ENCODE results near the gene SLC18B1. TPM values are rescaled to one million over a fixed set of nuclear protein-coding genes. Genes with fewer than 3 reads are reported as not detected.

The SLC18B1 gene
- 4.5 TPM for total RNA-seq

- peak; percentile 76 for DNase-seq (ENCODE audit: low spot score)
Observed at GRCh38 chr6:132797951-132798868, at the start of gene SLC18B1. Gene SLC18B1 (minus strand): TSS chr6:132798637. CDS start chr6:132798456, 181 bp downstream.

GRCh38 chr6:132843316-132844035, 45.0 kb upstream of the SLC18B1 start:
- DNase-seq (ENCODE audit: low spot score) (no peak), ATAC-seq (no peak)

More at GRCh38 chr6:132797951-132798868, at the start of gene SLC18B1:
- ATAC-seq: peak; percentile 76

DNA sequence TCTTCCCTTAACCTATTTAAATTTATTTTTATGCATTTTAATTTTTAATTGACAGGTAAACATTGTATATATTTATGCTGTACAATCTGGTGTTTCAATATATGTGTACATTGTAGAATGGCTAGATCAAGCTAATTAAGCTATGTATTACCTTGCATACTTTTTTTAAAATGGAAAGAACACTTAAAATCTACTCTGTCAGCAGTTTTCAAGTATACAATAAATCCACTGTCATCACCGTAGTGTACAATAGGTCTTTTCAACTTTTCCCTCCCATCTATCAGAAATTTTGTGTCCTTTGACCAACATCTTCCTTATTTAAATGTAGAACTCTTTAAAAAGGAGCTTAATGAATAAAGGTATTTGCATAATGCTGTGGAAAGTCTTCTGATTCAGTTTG, 43.5 kb upstream of the SLC18B1 start:
- DNase-seq (ENCODE audit: low spot score): no peak
- no peak for ATAC-seq

DNA sequence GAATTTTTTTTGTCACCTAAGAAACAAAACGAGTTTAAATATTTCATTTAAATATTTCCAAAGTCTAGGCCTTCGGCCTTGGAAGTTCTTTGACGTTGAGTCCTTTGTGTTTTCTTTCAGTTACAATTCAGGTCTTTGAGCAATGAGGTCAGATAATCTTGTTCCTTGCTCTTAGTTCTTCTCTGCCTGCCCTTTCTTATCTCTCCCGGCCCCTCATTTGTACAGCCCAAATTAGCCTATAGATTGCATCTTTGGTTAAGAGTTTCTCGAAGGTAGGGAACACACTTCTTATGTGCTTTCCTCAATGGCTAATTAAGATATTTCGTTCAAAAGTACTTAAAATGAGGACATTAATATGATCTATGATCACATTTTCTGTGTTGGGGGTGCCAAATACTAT, 34.5 kb upstream of the SLC18B1 start:
- DNase-seq (ENCODE audit: low spot score): no peak
- no peak for ATAC-seq

GRCh38 chr6:132830334-132830751, 31.9 kb upstream of the SLC18B1 start:
- ATAC-seq (peak; percentile 78), DNase-seq (ENCODE audit: low spot score) (no peak)

- ATAC-seq (peak; percentile 28), DNase-seq (ENCODE audit: low spot score) (no peak)
Observed at GRCh38 chr6:132820629-132821381, 22.4 kb upstream of the SLC18B1 start.

- DNase-seq (ENCODE audit: low spot score): no peak
- ATAC-seq: no peak
Observed at GRCh38 chr6:132819405-132820161, 21.1 kb upstream of the SLC18B1 start.

DNA sequence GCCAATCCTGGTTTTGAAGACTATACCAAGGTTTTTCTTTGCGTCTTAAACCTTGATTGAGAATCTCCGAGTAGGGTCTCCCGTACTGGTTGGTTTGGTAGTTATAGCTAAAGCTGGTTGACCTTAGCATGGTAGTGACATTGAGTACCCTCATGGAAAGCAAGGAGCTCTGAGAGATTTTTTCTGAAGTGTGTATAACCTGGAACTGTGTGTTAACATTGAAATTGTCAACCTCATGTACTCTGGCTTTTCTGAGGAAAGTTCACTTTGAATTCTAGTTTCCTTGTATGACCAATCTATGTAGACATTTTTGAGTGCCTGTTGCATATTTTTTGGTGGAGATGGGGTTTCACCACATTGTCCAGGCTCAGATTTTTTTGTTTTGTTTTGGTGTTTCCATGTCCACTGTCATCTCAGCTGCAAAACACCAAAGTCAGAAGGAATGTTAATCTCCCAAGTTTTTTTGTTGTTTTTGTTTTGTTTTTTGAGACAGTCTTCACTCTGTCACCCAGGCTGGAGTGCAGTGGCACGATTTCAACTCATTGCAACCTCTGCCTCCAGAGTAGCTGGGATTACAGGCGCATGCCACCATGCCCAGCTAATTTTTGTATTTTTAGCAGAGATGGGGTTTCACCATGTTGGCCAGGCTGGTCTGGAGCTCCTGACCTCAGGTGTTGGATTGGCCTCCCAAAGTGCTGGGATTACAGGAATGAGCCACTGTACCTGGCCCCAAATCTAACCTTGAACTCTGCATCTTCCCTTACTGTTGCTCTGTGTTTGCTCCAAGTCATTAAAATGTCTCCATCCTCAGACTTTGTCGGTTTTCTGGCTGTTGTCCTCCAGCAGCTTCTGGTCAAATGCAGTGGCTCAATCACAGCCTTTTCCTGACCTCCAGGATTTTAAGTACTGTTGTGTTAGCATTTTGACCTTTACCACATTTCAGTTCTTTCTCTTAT, 20.2 kb upstream of the SLC18B1 start:
- ATAC-seq (no peak), DNase-seq (ENCODE audit: low spot score) (no peak)

DNA sequence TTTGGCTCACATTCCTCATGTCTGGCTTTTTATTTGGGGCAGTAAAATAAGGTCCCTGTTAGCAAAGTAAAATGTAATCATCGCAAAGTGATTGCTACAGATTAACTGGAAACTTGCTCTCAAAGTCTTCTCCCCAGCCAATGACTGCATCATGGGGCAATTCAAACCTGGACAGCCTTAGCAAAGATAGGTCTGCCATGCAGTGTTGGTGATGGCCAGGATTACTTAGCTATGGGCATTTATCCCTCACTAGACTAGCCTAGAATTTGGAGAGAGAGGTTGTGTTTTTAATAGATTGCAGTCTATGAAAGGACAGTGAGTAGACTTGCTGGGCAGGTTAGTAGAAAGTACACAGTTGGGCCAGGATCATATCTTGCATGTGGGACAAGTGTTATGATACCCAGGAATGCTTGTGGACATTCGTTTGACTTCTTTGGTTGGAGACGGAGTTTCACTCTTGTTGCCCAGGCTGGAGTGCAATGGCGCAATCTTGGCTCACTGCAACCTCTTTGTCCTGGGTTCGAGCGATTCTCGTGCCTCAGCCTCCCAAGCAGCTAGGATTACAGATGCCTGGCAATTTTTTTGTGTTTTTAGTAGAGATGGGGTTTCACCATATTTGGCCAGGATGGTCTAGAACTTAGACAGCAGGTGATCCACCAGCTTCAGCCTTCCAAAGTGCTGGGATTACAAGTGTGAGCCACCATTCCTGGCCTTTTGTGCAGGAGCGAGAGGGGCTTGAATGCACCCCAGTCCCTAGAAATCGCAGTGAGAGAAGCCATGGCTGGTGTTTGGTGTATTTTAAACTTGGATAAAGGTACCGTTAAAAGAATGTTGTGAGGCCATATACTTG, 19.3 kb upstream of the SLC18B1 start:
- no peak for ATAC-seq
- no peak for DNase-seq (ENCODE audit: low spot score)

- DNase-seq (ENCODE audit: low spot score): no peak
- no peak for ATAC-seq
Observed at GRCh38 chr6:132816660-132817059, 18.2 kb upstream of the SLC18B1 start.

DNA sequence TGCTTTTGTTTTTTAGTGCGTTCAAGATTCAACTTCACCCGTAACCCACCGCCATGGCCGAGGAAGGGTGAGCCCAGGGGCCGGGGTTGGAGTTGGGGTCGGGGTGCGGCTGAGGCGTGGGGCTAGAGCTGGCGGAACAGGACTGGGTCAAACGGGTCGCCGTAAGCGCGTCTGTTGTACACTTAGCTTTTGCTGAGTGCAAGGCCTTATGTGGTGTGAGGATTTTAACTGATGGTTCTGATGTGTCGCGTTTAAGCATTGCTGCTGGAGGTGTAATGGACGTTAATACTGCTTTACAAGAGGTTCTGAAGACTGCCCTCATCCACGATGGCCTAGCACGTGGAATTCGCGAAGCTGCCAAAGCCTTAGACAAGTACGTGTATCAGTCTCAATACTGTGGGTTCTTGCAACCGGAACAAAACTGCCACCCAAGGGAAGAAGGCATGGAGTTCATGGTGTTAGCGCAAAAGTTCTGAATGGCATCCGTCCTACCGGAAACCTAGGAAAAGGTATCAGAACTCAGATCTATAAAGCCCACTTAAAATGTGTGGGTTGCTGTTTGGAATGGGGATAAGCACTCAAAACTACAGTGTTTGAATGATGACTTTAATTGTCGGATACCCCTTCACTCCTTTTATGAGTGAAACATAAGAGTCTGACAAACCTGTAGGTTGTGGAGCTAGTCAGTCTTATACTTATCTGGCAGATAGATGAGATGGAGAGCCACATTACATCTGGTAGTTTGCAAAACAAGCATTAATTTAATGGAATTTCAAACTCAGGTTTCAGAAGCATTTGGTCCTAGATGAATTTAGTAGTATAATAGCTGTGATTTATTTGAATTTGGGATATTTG, 16.5 kb upstream of the SLC18B1 start:
- DNase-seq (ENCODE audit: low spot score) (no peak), ATAC-seq (no peak)

DNA sequence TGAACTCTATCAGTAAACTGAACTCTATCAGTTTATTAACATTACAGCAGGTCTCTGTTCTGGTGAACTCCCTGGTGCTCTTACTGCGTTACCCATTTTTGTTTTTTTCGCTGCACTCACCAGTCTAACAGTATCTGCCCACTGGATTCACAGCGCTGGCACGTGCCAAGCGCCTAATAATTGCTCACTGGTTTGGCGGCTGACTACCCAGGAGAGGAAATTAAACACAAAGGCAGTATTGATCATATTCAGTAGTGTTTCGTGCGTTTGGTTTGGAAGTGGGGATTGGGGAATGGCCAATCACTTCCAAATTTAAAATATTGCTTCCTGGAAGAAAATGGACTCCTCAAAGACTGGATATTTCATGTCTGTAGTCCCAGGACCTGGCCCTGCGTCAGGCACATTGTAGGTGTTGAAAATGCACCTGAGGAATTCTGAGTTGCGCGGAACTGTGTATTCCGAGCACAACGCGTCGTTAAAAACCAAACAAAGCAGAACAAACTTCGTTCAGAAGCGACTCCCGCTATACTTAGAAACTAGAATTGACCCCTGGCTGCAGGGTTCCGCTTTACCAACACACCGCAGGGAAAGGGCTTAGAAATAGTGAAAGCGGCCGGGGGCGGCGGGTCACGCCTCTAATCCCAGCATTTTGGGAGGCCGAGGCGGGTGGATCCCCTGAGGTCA, 14.9 kb upstream of the SLC18B1 start:
- peak; percentile 70 for DNase-seq (ENCODE audit: low spot score)
- peak; percentile 43 for ATAC-seq

GRCh38 chr6:132812756-132813172, 14.3 kb upstream of the SLC18B1 start:
- DNase-seq (ENCODE audit: low spot score): no peak
- peak; percentile 19 for ATAC-seq

DNA sequence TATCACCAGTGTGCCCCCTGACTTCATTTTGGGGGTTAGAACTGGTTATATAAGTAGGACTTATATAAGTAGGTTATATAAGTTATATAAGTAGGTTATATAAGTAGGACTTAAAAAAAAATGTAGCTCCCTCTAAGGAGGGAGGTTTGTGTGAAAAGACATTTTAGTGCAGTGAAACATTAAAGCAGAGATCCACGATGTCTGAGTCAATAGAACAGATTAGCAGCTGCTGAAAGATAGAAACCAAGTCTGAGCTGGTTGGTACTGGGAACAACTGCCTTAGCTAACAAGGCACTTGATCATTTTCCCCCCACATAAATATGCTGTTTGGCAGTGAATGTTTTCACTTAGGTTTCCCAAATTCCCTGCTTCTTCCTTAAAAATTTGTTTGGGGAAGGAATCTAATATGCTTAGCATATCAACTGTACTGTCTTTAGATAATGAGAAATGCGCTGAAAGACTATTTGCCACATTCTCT, 13.9 kb upstream of the SLC18B1 start:
- DNase-seq (ENCODE audit: low spot score): no peak
- ATAC-seq: peak; percentile 4

DNA sequence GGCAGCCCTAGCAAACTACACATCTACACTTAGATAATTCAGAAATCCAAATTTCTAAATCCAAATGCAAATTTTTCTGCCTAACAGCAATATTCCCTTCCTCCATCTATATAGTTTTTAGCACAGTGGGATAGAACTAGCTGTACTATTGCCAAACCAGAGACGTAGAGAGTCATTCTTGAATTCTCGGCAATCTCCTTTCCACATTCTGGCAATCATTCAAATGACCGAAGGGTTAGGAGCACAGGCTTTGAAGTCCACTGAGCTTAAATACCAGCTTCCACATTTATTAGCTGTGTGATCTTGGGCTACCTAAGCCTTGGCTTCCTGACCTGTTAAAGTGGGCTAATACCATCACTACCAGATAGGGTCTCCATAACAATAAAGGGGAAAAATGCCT, 12.8 kb upstream of the SLC18B1 start:
- ATAC-seq: no peak
- no peak for DNase-seq (ENCODE audit: low spot score)

DNA sequence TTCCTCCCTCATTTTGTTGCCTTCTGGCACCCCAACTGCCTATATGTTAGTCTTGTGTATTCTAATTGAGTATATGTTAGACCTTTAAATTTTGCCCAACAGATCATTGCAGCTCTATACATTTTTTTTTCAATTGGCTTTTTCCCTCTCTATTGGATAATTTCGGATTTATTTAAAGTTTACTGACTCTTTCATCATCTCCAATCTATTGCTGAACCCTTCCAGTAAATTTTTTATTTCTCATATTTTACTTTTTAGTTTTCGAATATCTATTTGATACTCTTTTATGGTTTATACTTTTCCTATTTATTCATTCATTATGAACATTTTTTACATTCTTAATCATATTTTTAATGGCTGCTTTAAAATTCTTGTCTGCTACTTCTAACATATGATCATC, 7.1 kb upstream of the SLC18B1 start:
- ATAC-seq (no peak), DNase-seq (ENCODE audit: low spot score) (no peak)

DNA sequence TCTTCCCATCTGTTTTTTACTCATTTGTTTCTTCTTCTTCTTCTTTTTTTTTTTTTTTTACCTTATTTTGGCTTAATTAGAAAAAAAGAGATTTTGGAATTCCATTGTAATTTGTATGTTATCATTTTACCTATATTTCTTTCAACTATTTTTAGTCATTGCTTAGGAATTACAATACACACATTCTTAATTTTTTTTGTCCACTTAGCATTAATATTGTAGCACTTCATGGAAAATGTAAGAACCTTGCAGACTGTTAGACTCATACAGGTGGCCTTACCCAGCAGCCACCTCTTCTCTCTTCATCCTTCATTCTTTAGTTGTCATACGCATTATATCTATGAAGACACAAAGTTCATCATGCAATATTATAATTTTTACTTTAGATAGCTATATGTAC, 5.8 kb upstream of the SLC18B1 start:
- no peak for DNase-seq (ENCODE audit: low spot score)
- ATAC-seq: no peak
